Activated CD8-positive, alpha-beta memory T cell treated with anti-CD3 and anti-CD28 coated beads for 4 hours (primary cell): Measurements from ENCODE around the gene CNTN1.

ENCODE experiments used
- DNase-seq, 2 donors: peaks; one replicate each; pipeline ENCODE4 v3.0.0-alpha.2; 2020; ENCODE audit warnings: low read depth in 2 of 2

Gene CNTN1

GRCh38 chr12:40837891-40838429, 145.7 kb downstream of the CNTN1 start:
- no peak for DNase-seq

- no peak for DNase-seq
Measured at GRCh38 chr12:40843495-40843894, 151.3 kb downstream of the CNTN1 start.

GRCh38 chr12:40853221-40853620, 161.0 kb downstream of the CNTN1 start:
- DNase-seq: no peak

- no peak for DNase-seq
Measured at GRCh38 chr12:40854604-40855003, 162.4 kb downstream of the CNTN1 start.

GRCh38 chr12:40864891-40865290, 172.7 kb downstream of the CNTN1 start:
- no peak for DNase-seq

- DNase-seq: no peak
Measured at GRCh38 chr12:40870981-40871380, 178.7 kb downstream of the CNTN1 start.

GRCh38 chr12:40874868-40875267, 182.6 kb downstream of the CNTN1 start:
- no peak for DNase-seq

GRCh38 chr12:40889329-40889728, 197.1 kb downstream of the CNTN1 start:
- DNase-seq: no peak

- no peak for DNase-seq
Measured at GRCh38 chr12:40892528-40892927, 200.3 kb downstream of the CNTN1 start.

GRCh38 chr12:40898505-40898904, 206.3 kb downstream of the CNTN1 start:
- no peak for DNase-seq

GRCh38 chr12:40903040-40903439, 210.8 kb downstream of the CNTN1 start:
- no peak for DNase-seq

- DNase-seq: no peak
Measured at GRCh38 chr12:40907115-40907527, 214.9 kb downstream of the CNTN1 start.

- DNase-seq: no peak
Measured at GRCh38 chr12:40911676-40912075, 219.4 kb downstream of the CNTN1 start.

GRCh38 chr12:40915172-40915571, 222.9 kb downstream of the CNTN1 start:
- DNase-seq: no peak

- DNase-seq: no peak
Measured at GRCh38 chr12:40917561-40917960, 225.3 kb downstream of the CNTN1 start.

- no peak for DNase-seq
Measured at GRCh38 chr12:40921563-40922163, 229.4 kb downstream of the CNTN1 start.

GRCh38 chr12:40937891-40938290, 245.7 kb downstream of the CNTN1 start:
- no peak for DNase-seq

- no peak for DNase-seq
Measured at GRCh38 chr12:40942326-40942725, 250.1 kb downstream of the CNTN1 start.

GRCh38 chr12:40945772-40946171, 253.5 kb downstream of the CNTN1 start:
- DNase-seq: no peak

GRCh38 chr12:40946612-40947194, 254.5 kb downstream of the CNTN1 start:
- no peak for DNase-seq

GRCh38 chr12:40947797-40948196, 255.6 kb downstream of the CNTN1 start:
- DNase-seq: no peak

- DNase-seq: no peak
Measured at GRCh38 chr12:40953076-40953475, 260.8 kb downstream of the CNTN1 start.

GRCh38 chr12:40957417-40957816, 265.2 kb downstream of the CNTN1 start:
- no peak for DNase-seq

GRCh38 chr12:40959041-40959440, 266.8 kb downstream of the CNTN1 start:
- DNase-seq: no peak
